BJ (cell line): ENCODE data around the gene TMEM87B. TPM values are rescaled to one million over a fixed set of nuclear protein-coding genes. Genes with fewer than 3 reads are reported as not detected.

Experiments
- CTCF ChIA-PET: fragments of 350-600 bp; formaldehyde crosslinking; extraction: SDS; loops from one replicate; lab custom pipeline; 2021; ENCODE audit warnings: antibody characterized with exemption, inconsistent platforms; lab: Yijun Ruan, JAX
- POLR2A ChIA-PET: fragments of 300-600 bp; sonication (Branson Sonifier 250); formaldehyde crosslinking; extraction: SDS; loops from one replicate; lab custom pipeline; 2021; ENCODE audit warnings: antibody characterized with exemption; lab: Charles Lee
- DNase-seq: peaks from one replicate; pipeline ENCODE4 v3.0.0-alpha.2; 2011; ENCODE audit warnings: low read depth
- H3K27me3 ChIP-seq: 2 replicates; pipeline ENCODE4 v1.6.0; 2011; ENCODE audit warnings: low read length; ENCODE audit not compliant: control insufficient read depth, insufficient read depth
- H3K36me3 ChIP-seq: 2 replicates; pipeline ENCODE4 v1.5.1; 2011; ENCODE audit warnings: low read length; ENCODE audit not compliant: control insufficient read depth, insufficient read depth
- H3K4me3 ChIP-seq: 2 replicates; pipeline ENCODE4 v1.5.1; 2011; ENCODE audit warnings: low read depth, mild to moderate bottlenecking, control low read depth, low read length
- polyA plus RNA-seq: library from polyadenylated mRNA; depleted of rRNA; stranded (reverse); fragments of >200 nt; gene quantifications from 2 replicates; pipeline ENCODE4 v1.2.3, GENCODE V29; 2011
- TF ChIP-seq, protein P1 (sequence below): IDR thresholded peaks from 2 replicates; pipeline ENCODE4 v1.5.1; 2011; ENCODE audit warnings: low read depth, mild to moderate bottlenecking, control low read depth, inconsistent platforms, low read length, moderate library complexity; ENCODE audit not compliant: insufficient read depth

TMEM87B gene
- polyA plus RNA-seq, 1 experiment = 11.4 TPM

DNA sequence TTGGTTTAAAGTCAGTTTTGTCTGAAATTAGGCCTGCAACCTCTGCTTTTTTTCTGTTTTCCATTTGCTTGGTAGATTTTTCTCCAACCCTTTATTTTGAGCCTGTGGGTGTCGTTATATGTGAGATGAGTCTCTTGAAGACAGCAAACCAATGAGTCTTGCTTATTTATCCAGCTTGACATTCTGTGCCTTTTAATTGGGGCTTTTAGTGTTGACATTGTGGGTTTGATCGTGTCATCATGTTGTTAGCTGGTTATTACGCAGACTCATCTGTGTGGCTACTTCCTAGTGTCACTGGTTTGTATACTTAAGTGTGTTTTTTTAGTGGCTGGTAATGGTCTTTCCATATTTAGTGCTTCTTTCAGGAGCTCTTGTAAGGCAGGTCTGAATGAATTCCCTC lies 18.8 kb downstream of the TMEM87B start:
- Histone ChIP-seq H3K36me3 (peaks cover 6% of the 10 kb centered on the region), H3K27me3 (no peaks in the 10 kb centered on the region), H3K4me3 (no peak overlapping the region)
- POLR2A ChIA-PET = no interaction called here
- DNase-seq = no peak
- CTCF ChIA-PET = interaction anchor here (1.0 kb wide), 2 partner anchors 20 to 47 kb away, joined by 3 to 4 read pairs; no protein-coding TSS in a partner anchor
- TF ChIP-seq, protein P1, sequence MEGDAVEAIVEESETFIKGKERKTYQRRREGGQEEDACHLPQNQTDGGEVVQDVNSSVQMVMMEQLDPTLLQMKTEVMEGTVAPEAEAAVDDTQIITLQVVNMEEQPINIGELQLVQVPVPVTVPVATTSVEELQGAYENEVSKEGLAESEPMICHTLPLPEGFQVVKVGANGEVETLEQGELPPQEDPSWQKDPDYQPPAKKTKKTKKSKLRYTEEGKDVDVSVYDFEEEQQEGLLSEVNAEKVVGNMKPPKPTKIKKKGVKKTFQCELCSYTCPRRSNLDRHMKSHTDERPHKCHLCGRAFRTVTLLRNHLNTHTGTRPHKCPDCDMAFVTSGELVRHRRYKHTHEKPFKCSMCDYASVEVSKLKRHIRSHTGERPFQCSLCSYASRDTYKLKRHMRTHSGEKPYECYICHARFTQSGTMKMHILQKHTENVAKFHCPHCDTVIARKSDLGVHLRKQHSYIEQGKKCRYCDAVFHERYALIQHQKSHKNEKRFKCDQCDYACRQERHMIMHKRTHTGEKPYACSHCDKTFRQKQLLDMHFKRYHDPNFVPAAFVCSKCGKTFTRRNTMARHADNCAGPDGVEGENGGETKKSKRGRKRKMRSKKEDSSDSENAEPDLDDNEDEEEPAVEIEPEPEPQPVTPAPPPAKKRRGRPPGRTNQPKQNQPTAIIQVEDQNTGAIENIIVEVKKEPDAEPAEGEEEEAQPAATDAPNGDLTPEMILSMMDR = no peak

DNA sequence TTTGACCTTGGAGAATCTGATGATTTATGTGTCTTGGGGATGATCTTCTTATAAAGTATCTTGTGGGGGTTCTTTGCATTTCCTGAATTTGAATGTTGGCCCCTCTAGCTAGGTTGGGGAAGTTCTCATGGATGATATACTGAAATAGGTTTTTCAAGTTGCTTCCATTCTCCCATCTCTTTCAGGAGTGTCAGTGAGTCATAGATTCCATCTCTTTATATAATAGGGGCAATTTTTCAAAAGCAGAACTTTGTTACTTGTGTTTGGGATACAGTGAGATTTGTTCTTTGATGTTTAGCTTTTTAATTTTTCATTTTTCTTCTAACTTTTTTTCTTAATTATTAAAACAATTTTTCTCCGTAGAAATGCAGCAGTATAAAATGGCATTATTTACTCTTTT lies 19.4 kb downstream of the TMEM87B start:
- POLR2A ChIA-PET = no interaction called here
- H3K4me3 ChIP-seq = no peak overlapping the region
- DNase-seq = no peak
- CTCF ChIA-PET = interaction anchor here (1.0 kb wide), 2 partner anchors 20 to 47 kb away, joined by 3 to 4 read pairs; no protein-coding TSS in a partner anchor
- H3K27me3 ChIP-seq = no peaks in the 10 kb centered on the region
- H3K36me3 ChIP-seq = peaks cover 4% of the 10 kb centered on the region
- TF ChIP-seq, protein P1 = no peak

DNA sequence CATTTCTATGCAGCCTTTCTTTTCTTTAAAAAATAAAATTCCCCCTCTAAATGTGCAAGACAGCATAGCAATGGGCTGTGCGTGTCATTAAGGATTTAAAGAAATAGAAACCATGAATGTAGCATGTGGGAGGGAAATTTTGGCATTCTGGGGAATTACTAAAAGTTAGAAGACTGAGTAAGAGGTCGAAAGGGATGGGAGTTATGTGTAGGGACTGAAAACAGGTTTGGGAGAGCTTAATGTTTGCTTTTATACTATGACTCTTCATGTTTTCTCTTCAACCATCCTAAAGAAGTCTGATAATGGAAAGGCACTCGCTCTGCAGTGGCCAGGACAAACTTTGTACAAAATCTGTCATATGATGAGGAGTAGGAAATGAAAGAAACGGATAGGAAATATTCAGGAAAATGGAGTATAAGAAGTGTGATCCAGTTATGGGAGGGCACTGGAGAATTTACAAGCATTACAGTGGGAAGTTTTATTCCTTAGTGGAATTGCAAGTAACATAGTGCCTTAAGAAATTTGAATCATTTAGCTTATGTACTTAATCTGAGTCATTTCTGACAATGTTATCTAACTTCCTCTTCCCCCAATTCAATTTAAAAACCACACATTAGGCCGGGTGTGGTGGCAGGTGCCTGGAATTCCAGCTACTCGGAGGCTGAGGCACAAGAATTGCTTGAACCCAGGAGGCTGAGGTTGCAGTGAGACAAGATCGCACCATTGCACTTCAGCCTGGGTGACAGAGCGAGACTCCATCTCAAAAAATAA lies 20.6 kb downstream of the TMEM87B start:
- no peak for DNase-seq
- Histone ChIP-seq H3K4me3 (no peak overlapping the region), H3K36me3 (peaks cover 4% of the 10 kb centered on the region), H3K27me3 (no peaks in the 10 kb centered on the region)
- TF ChIP-seq, protein P1 = no peak
- ChIA-PET CTCF (interaction anchor here (1.3 to 1.7 kb wide), 3 partner anchors 8 to 26 kb away, joined by 3 read pairs; no protein-coding TSS in a partner anchor), POLR2A (interaction anchor here (0.5 kb wide), 1 partner anchor 686 kb away, joined by 9 read pairs; no protein-coding TSS in a partner anchor)

DNA sequence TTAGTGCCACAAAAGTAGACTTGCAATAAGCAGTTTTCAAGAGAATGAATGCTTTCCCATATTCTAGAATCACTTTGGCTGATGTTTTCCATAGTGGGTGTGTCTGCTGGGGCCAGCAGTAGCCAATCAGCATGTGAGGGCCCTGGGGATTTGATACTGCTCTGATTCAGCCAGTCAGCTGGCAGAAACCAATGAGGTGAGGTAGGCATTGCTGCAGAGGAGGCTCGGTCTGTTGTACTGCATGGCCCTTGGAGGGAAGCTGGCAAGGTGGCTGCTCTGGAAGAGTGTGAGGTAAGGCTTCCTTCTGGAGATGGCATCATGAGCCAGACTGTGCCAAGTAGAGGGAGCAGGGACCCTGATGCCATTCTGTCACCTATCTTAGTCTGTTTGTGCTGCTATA lies 22.7 kb downstream of the TMEM87B start:
- Histone ChIP-seq H3K36me3 (peaks cover 11% of the 10 kb centered on the region), H3K4me3 (no peak overlapping the region), H3K27me3 (no peaks in the 10 kb centered on the region)
- CTCF ChIA-PET = no interaction called here
- TF ChIP-seq, protein P1 = no peak
- POLR2A ChIA-PET = no interaction called here
- DNase-seq = no peak

DNA sequence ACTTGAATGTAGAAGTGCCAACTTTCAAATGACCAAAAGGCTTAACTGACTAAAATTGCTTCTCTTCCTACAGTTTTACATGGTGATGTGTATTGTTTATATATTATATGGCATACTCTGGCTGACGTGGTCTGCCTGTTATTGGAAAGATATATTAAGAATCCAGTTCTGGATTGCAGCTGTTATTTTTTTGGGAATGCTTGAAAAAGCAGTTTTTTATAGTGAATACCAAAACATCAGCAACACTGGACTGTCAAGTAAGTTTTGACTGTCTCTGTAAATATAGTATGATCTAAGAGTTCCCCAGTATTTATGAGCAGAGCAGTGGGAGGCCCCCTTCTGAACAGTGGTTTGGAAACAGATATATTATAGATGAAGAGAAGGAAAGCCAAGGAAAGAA lies 26.2 kb downstream of the TMEM87B start:
- no peak for DNase-seq
- TF ChIP-seq, protein P1 = no peak
- Histone ChIP-seq H3K27me3 (no peaks in the 10 kb centered on the region), H3K4me3 (no peak overlapping the region), H3K36me3 (peaks cover 19% of the 10 kb centered on the region)
- CTCF ChIA-PET = no interaction called here
- POLR2A ChIA-PET = no interaction called here
